Skeletal muscle cell (primary cell): Measurements from ENCODE around the gene CRYGS.
"Not testable (repeated sequence)": the region's sequence is repeated elsewhere in the genome, so short reads cannot be mapped to it uniquely, and the experiment has no call there.

ENCODE experiments used
- DNase-seq: peaks from one replicate; pipeline ENCODE4 v3.0.0-alpha.2; 2010; ENCODE audit warnings: low read depth
- H3K4me3 ChIP-seq: 2 replicates; pipeline ENCODE4 v1.5.1; 2011; ENCODE audit warnings: low read depth, mild to moderate bottlenecking, control low read depth, low read length, moderate library complexity

CRYGS gene

GRCh38 chr3:186499949-186500348, 44.2 kb downstream of the CRYGS start:
- DNase-seq, H3K4me3 ChIP-seq: not testable (repeated sequence)

GRCh38 chr3:186498022-186498421, 46.2 kb downstream of the CRYGS start:
- H3K4me3 ChIP-seq, DNase-seq: not testable (repeated sequence)

- H3K4me3 ChIP-seq, result no peak overlapping the region
- no peak for DNase-seq
These were observed 46.6 kb downstream of the CRYGS start for GRCh38 chr3:186497608-186498007.

GRCh38 chr3:186496635-186497034, 47.5 kb downstream of the CRYGS start:
- H3K4me3 ChIP-seq, result no peak overlapping the region
- DNase-seq, result no peak

- no peak overlapping the region for H3K4me3 ChIP-seq
- DNase-seq, result no peak
These were observed 48.2 kb downstream of the CRYGS start for GRCh38 chr3:186496016-186496415.

- no peak for DNase-seq
- H3K4me3 ChIP-seq, result no peak overlapping the region
These were observed 50.5 kb downstream of the CRYGS start for GRCh38 chr3:186493525-186494255.

GRCh38 chr3:186492385-186492984, 51.7 kb downstream of the CRYGS start:
- H3K4me3 ChIP-seq, result no peak overlapping the region
- no peak for DNase-seq

GRCh38 chr3:186489507-186489906, 54.7 kb downstream of the CRYGS start:
- no peak for DNase-seq
- H3K4me3 ChIP-seq, result no peak overlapping the region
